ENCODE data around the gene COL25A1.
A peak's percentile ranks its signal among the peaks of the same experiment; 100 is the strongest.
"Not testable (repeated sequence)": the region's sequence is repeated elsewhere in the genome, so short reads cannot be mapped to it uniquely, and the experiment has no call there.

Gene COL25A1

DNA sequence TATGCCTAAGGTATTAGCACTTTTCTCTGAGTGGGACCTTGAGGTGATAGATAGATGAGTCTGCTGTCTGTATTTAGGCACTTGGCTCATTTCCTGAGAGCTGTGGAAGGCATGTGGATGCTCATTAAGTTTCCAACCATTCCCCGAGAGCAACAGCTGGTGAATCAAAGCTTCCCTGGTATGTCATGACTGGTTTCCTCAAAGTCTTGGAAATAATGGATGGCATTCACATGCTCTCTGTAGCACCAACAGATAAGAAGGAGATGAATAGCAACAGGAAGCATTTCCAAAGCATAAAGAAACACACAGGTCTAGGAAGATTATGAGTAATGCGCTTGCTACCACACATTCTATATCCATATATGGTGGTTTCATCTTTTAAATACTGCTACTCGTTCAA is 421.3 kb downstream of the COL25A1 start:
- Histone ChIP-seq H3K4me1 (ENCODE audit: control insufficient read depth, insufficient read depth, low read length, unreplicated experiment) (peaks cover 13% of the 10 kb centered on the region), H3K4me3 (ENCODE audit: low read depth, low read length) (no peak overlapping the region), H3K36me3 (ENCODE audit: insufficient read depth, low read length) (no peaks in the 10 kb centered on the region), H3K79me2 (ENCODE audit: control insufficient read depth, insufficient read depth, low read length, unreplicated experiment) (no peaks in the 10 kb centered on the region), H2AFZ (ENCODE audit: low read length, unreplicated experiment) (no peak overlapping the region), H3K27me3 (ENCODE audit: insufficient read depth, low read length) (no peaks in the 10 kb centered on the region), H3K27ac (ENCODE audit: low read depth, low read length) (no peak overlapping the region)

DNA sequence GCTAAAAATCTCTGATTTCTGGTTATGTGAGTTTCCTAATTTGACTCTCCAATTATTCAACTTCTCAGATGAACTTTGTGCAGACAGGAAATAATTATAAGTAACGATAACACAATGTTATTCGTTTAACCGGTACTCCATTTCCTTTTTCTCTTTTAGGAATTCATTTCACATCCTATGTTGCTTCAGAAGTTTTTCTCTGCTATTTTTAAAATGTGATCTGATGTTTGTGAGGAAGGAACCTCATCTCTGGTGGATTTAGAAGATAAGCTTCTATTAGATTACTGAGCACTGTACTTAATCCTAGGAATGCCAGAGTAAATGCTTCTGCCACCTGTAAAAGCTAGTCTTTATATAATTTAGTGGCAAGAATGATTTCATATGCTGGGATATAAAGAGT is 423.7 kb downstream of the COL25A1 start:
- Histone ChIP-seq H3K27me3 (ENCODE audit: insufficient read depth, low read length) (no peaks in the 10 kb centered on the region), H3K36me3 (ENCODE audit: insufficient read depth, low read length) (no peaks in the 10 kb centered on the region), H3K79me2 (ENCODE audit: control insufficient read depth, insufficient read depth, low read length, unreplicated experiment) (no peaks in the 10 kb centered on the region), H3K4me1 (ENCODE audit: control insufficient read depth, insufficient read depth, low read length, unreplicated experiment) (no peaks in the 10 kb centered on the region), H3K27ac (ENCODE audit: low read depth, low read length) (no peak overlapping the region), H2AFZ (ENCODE audit: low read length, unreplicated experiment) (peak overlapping the region; percentile 19), H3K4me3 (ENCODE audit: low read depth, low read length) (no peak overlapping the region)

DNA sequence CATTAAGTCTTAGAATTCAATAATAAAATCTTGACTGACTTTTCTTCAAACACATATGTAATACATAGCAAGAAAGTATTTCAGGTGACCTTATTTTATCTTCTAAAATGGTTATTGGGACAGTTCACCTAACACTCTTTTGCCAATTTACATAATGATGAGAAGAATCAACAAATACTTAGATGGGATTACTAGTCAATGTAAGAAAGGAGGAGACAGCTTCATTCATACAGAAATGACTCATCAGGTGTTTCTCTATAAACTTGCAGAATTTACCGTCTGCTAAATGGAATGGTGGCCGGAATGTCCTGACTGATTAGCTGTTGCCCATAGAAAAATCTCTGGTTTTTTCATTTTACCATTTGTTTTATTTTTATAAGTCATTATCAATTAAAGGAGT is 424.6 kb downstream of the COL25A1 start:
- H3K4me1 ChIP-seq (ENCODE audit: control insufficient read depth, insufficient read depth, low read length, unreplicated experiment), result no peaks in the 10 kb centered on the region
- H3K27ac ChIP-seq (ENCODE audit: low read depth, low read length), result no peak overlapping the region
- H3K79me2 ChIP-seq (ENCODE audit: control insufficient read depth, insufficient read depth, low read length, unreplicated experiment), result no peaks in the 10 kb centered on the region
- H3K4me3 ChIP-seq (ENCODE audit: low read depth, low read length), result no peak overlapping the region
- no peaks in the 10 kb centered on the region for H3K36me3 ChIP-seq (ENCODE audit: insufficient read depth, low read length)
- no peaks in the 10 kb centered on the region for H3K27me3 ChIP-seq (ENCODE audit: insufficient read depth, low read length)
- H2AFZ ChIP-seq (ENCODE audit: low read length, unreplicated experiment), result no peak overlapping the region

DNA sequence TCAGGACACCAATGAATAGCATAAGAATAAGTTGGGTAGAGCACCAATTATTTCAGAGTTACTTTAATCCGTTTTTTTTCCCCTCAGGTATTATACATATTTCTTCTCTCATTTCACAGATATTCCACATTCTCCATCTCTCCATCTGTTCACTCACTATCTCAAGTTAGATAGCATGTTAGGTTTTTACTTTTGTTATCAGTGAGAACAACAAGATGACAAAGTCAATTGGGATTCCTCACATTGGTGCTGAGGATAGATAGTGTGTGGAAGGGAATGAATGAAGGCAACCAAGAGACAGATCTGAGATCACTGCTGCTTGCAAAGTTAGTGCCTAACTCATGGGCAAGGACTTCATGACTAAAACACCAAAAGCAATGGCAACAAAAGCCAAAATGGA is 427.7 kb downstream of the COL25A1 start:
- H3K36me3 ChIP-seq (ENCODE audit: insufficient read depth, low read length), result no peaks in the 10 kb centered on the region
- H3K79me2 ChIP-seq (ENCODE audit: control insufficient read depth, insufficient read depth, low read length, unreplicated experiment), result no peaks in the 10 kb centered on the region
- H3K27me3 ChIP-seq (ENCODE audit: insufficient read depth, low read length), result no peaks in the 10 kb centered on the region
- no peak overlapping the region for H3K4me3 ChIP-seq (ENCODE audit: low read depth, low read length)
- H3K27ac ChIP-seq (ENCODE audit: low read depth, low read length), result no peak overlapping the region
- H2AFZ ChIP-seq (ENCODE audit: low read length, unreplicated experiment), result no peak overlapping the region
- H3K4me1 ChIP-seq (ENCODE audit: control insufficient read depth, insufficient read depth, low read length, unreplicated experiment), result no peaks in the 10 kb centered on the region

DNA sequence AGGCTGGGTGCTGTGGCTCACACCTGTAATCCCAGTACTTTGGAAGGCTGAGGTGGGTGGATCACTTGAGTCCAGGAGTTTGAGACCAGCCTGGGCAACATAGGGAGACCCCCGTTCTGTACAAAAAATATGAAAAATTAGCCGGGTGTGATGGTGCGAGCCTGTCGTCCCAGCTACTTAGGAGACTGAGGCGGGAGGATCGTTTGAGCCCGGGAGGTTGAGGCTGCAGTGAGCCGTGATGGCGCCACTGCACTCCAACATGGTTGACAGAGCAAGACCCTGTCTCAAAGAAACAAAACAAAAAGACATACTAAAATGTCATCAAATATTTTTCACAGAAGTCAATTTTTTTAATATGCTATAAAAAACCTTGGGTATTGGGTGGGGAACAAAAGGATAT is 432.5 kb downstream of the COL25A1 start:
- H3K79me2 ChIP-seq (ENCODE audit: control insufficient read depth, insufficient read depth, low read length, unreplicated experiment); H3K36me3 ChIP-seq (ENCODE audit: insufficient read depth, low read length); H2AFZ ChIP-seq (ENCODE audit: low read length, unreplicated experiment); H3K4me1 ChIP-seq (ENCODE audit: control insufficient read depth, insufficient read depth, low read length, unreplicated experiment); H3K4me3 ChIP-seq (ENCODE audit: low read depth, low read length); H3K27ac ChIP-seq (ENCODE audit: low read depth, low read length): not testable (repeated sequence)
- peaks cover 15% of the 10 kb centered on the region; the same call in 1 of the 2 replicates for H3K27me3 ChIP-seq (ENCODE audit: insufficient read depth, low read length)

DNA sequence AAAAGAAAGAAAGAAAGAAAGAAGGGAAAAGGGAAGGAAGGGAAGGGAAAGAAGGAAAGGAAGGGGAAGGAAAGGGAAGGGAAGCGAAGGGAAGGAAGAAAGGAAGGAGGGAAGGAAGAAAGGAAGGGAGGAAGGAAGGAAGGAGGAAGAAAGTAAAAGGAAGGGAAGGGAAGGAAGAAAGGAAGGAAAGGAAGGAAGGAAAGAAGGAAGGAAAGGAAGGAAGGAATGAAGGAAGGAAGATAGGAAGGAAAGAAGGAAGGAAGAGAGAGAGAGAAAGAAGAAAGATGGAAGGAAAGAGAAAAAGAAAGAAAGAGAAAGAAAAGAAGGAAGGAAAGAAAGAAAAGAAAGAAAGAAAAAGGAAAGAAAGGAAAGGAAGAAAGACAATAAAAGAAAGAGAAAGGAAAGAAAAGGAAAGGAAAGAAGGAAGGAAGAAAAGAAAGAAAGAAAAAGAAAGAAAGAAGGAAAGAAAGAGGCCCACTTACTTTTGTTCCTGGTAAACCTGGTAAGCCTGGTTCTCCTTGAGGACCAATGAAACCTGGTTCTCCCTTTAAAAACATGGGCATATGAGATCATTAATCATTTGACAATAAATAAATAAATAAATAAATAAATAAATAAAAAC is 433.7 kb downstream of the COL25A1 start:
- peaks cover 27% of the 10 kb centered on the region; the same call in 1 of the 2 replicates for H3K27me3 ChIP-seq (ENCODE audit: insufficient read depth, low read length)
- H3K4me3 ChIP-seq (ENCODE audit: low read depth, low read length), result no peak overlapping the region
- no peaks in the 10 kb centered on the region for H3K79me2 ChIP-seq (ENCODE audit: control insufficient read depth, insufficient read depth, low read length, unreplicated experiment)
- no peak overlapping the region for H3K27ac ChIP-seq (ENCODE audit: low read depth, low read length)
- H2AFZ ChIP-seq (ENCODE audit: low read length, unreplicated experiment), result no peak overlapping the region
- no peaks in the 10 kb centered on the region for H3K4me1 ChIP-seq (ENCODE audit: control insufficient read depth, insufficient read depth, low read length, unreplicated experiment)
- no peaks in the 10 kb centered on the region for H3K36me3 ChIP-seq (ENCODE audit: insufficient read depth, low read length)

DNA sequence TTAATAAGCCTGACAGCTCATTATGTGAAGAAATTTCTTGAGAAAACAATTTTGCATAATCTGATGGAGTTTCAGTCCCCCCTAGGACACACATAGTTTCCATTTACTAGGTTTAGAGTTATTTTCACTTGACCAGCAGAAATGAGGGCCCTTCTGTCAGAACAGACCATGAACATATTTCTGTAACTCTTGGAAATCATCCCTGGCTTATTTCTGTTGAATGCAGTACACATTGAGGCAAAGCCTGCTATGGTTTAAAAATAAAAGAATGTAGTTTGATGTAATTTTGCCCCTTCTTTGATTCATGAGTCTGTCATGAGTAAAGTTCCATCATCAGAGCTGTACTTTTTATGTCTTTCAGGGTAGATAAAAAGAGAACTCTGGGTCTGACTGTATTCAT is 435.0 kb downstream of the COL25A1 start:
- H3K27ac ChIP-seq (ENCODE audit: low read depth, low read length), result no peak overlapping the region
- no peak overlapping the region for H2AFZ ChIP-seq (ENCODE audit: low read length, unreplicated experiment)
- no peaks in the 10 kb centered on the region for H3K79me2 ChIP-seq (ENCODE audit: control insufficient read depth, insufficient read depth, low read length, unreplicated experiment)
- H3K27me3 ChIP-seq (ENCODE audit: insufficient read depth, low read length), result peaks cover 28% of the 10 kb centered on the region; the same call in 1 of the 2 replicates
- H3K4me3 ChIP-seq (ENCODE audit: low read depth, low read length), result no peak overlapping the region
- no peaks in the 10 kb centered on the region for H3K4me1 ChIP-seq (ENCODE audit: control insufficient read depth, insufficient read depth, low read length, unreplicated experiment)
- no peaks in the 10 kb centered on the region for H3K36me3 ChIP-seq (ENCODE audit: insufficient read depth, low read length)

DNA sequence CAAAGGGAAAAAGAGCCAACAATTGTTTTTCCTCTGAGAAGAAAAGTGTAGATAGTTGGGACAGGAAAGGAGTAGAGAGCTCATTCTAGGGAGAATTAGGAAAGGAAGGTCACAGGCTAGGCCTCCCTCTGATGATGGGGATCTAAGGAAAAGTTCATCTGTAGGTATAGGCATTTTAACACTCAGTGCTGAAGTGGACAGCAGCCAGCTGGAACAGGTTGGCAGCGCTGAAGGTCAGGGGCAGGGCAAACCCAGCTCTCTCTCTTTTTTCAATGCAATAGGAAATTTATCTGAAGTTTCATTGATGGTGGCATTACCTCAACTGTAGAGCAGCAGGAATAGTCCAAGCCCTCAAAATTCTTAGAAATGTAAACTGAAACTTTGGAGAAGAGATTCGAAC is 441.1 kb downstream of the COL25A1 start:
- no peak overlapping the region for H3K27ac ChIP-seq (ENCODE audit: low read depth, low read length)
- peaks cover 21% of the 10 kb centered on the region; the same call in 1 of the 2 replicates for H3K27me3 ChIP-seq (ENCODE audit: insufficient read depth, low read length)
- no peaks in the 10 kb centered on the region for H3K4me1 ChIP-seq (ENCODE audit: control insufficient read depth, insufficient read depth, low read length, unreplicated experiment)
- no peak overlapping the region for H2AFZ ChIP-seq (ENCODE audit: low read length, unreplicated experiment)
- H3K79me2 ChIP-seq (ENCODE audit: control insufficient read depth, insufficient read depth, low read length, unreplicated experiment), result no peaks in the 10 kb centered on the region
- no peak overlapping the region for H3K4me3 ChIP-seq (ENCODE audit: low read depth, low read length)
- H3K36me3 ChIP-seq (ENCODE audit: insufficient read depth, low read length), result no peaks in the 10 kb centered on the region

DNA sequence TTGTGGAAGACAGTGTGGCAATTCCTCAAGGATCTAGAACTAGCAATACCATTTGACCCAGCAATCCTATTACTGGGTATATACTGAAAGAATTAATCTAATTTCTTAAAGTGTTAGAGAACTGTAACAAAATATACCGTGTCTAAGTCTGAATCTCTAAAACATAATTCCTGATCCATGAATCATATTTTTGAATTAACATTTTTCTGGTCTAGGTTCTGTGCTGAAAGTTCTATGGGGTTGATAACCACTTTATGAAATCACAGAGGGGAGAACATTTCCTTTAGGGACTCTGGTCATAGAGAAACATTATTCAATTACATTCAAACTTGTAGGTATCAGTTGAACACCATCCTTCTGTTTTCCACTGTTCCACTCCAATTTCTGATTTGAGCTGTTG is 447.7 kb downstream of the COL25A1 start:
- H3K4me3 ChIP-seq (ENCODE audit: low read depth, low read length), result no peak overlapping the region
- no peaks in the 10 kb centered on the region for H3K36me3 ChIP-seq (ENCODE audit: insufficient read depth, low read length)
- no peak overlapping the region for H3K27ac ChIP-seq (ENCODE audit: low read depth, low read length)
- peaks cover 3% of the 10 kb centered on the region; the same call in 1 of the 2 replicates for H3K27me3 ChIP-seq (ENCODE audit: insufficient read depth, low read length)
- no peak overlapping the region for H2AFZ ChIP-seq (ENCODE audit: low read length, unreplicated experiment)
- no peaks in the 10 kb centered on the region for H3K79me2 ChIP-seq (ENCODE audit: control insufficient read depth, insufficient read depth, low read length, unreplicated experiment)
- H3K4me1 ChIP-seq (ENCODE audit: control insufficient read depth, insufficient read depth, low read length, unreplicated experiment), result peaks cover 7% of the 10 kb centered on the region

DNA sequence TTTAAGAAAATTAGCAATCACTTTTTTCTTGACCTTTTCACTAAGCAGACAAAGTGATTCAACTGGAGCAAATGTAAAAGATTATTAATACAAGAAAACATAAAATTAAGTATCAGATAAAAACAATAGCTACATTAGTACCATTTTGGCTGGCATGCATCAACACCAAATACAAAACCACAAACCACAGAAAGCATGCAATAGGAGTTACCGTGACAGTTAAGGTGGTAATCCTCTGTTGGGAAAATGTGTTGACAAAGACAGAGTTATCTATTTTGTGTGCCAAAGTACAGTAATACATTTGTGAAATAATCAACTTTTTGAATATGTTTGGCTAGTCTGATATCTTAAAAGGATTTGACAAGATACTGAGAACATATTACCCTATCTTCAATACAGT is 449.8 kb downstream of the COL25A1 start:
- H3K36me3 ChIP-seq (ENCODE audit: insufficient read depth, low read length), result no peaks in the 10 kb centered on the region
- H3K27ac ChIP-seq (ENCODE audit: low read depth, low read length), result no peak overlapping the region
- H3K4me1 ChIP-seq (ENCODE audit: control insufficient read depth, insufficient read depth, low read length, unreplicated experiment), result peaks cover 16% of the 10 kb centered on the region
- no peak overlapping the region for H2AFZ ChIP-seq (ENCODE audit: low read length, unreplicated experiment)
- H3K4me3 ChIP-seq (ENCODE audit: low read depth, low read length), result no peak overlapping the region
- no peaks in the 10 kb centered on the region for H3K79me2 ChIP-seq (ENCODE audit: control insufficient read depth, insufficient read depth, low read length, unreplicated experiment)
- no peaks in the 10 kb centered on the region for H3K27me3 ChIP-seq (ENCODE audit: insufficient read depth, low read length)

DNA sequence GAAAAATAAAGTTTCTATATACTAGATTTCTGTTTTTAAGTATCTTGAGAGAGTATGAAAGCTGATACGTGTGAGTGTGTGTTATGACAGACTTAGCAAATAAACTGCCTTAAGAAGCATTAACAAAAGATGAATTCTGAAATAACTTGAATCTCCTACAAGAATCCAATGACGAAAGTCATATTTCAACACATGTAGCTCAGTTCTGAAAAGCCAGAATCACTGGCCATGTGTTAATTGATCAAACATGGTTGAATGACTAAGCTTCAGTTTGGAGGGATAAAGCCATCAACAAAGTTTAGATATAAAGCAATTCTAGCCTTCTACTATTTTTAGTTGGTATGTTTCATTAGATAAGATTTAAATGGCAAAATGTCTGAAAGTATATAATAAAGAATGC is 451.1 kb downstream of the COL25A1 start:
- no peak overlapping the region for H3K27ac ChIP-seq (ENCODE audit: low read depth, low read length)
- H3K4me3 ChIP-seq (ENCODE audit: low read depth, low read length), result no peak overlapping the region
- H3K36me3 ChIP-seq (ENCODE audit: insufficient read depth, low read length), result no peaks in the 10 kb centered on the region
- H3K4me1 ChIP-seq (ENCODE audit: control insufficient read depth, insufficient read depth, low read length, unreplicated experiment), result peaks cover 18% of the 10 kb centered on the region
- H3K79me2 ChIP-seq (ENCODE audit: control insufficient read depth, insufficient read depth, low read length, unreplicated experiment), result no peaks in the 10 kb centered on the region
- H3K27me3 ChIP-seq (ENCODE audit: insufficient read depth, low read length), result no peaks in the 10 kb centered on the region
- no peak overlapping the region for H2AFZ ChIP-seq (ENCODE audit: low read length, unreplicated experiment)
